Neuronal stem cell (in vitro differentiated cells): ENCODE data around the gene ARG2.

Source experiments
- DNase-seq: peaks from one replicate; pipeline ENCODE4 v3.0.0-alpha.2; 2013; ENCODE audit warnings: low spot score
- H2AFZ ChIP-seq: one replicate; pipeline ENCODE4 v1.6.1; 2013; ENCODE audit warnings: mild to moderate bottlenecking, low read length, inconsistent platforms
- H2AK5ac ChIP-seq: 2 replicates; pipeline ENCODE4 v1.6.1; 2013; ENCODE audit warnings: low read depth, mild to moderate bottlenecking, inconsistent platforms, low read length, moderate library complexity, mixed read lengths
- H2BK120ac ChIP-seq: 2 replicates; pipeline ENCODE4 v1.6.1; 2013; ENCODE audit warnings: low read depth, mild to moderate bottlenecking, inconsistent platforms, low read length, moderate library complexity, mixed read lengths
- H2BK12ac ChIP-seq: one replicate; pipeline ENCODE4 v1.6.1; 2013; ENCODE audit warnings: low read length, inconsistent platforms
- H2BK15ac ChIP-seq: 2 replicates; pipeline ENCODE4 v1.6.1; 2013; ENCODE audit warnings: mild to moderate bottlenecking, low read length, inconsistent platforms, mixed read lengths
- H2BK5ac ChIP-seq: one replicate; pipeline ENCODE4 v1.6.1; 2013; ENCODE audit warnings: inconsistent platforms, mild to moderate bottlenecking, low read length, moderate library complexity
- H3K14ac ChIP-seq: one replicate; pipeline ENCODE4 v1.6.1; 2013; ENCODE audit warnings: low read length, inconsistent platforms
- H3K18ac ChIP-seq: 2 replicates; pipeline ENCODE4 v1.6.1; 2013; ENCODE audit warnings: low read length, inconsistent platforms
- H3K23ac ChIP-seq: 2 replicates; pipeline ENCODE4 v1.6.1; 2013; ENCODE audit warnings: low read depth, mild to moderate bottlenecking, mixed read lengths, low read length, inconsistent platforms; ENCODE audit not compliant: poor library complexity
- H3K27ac ChIP-seq: replicated peaks from 3 replicates; pipeline ENCODE4 v1.5.1; 2013; ENCODE audit warnings: low read length, inconsistent platforms
- H3K27me3 ChIP-seq, 3 experiments: 2 replicates each; pipeline ENCODE4 v1.6.1; 2013; ENCODE audit warnings: low read length in 3 of 3, mild to moderate bottlenecking in 2 of 3, inconsistent platforms in 1 of 3, low read depth in 1 of 3, mixed read lengths in 1 of 3, moderate library complexity in 1 of 3; ENCODE audit not compliant: control insufficient read depth in 3 of 3, insufficient read depth in 3 of 3
- H3K36me3 ChIP-seq, 2 donors: replicated peaks in 1 of 2; 2 replicates each; pipeline ENCODE4 v1.6.1; 2013; ENCODE audit warnings: low read length in 2 of 2; ENCODE audit not compliant: control insufficient read depth in 2 of 2, insufficient read depth in 2 of 2
- H3K4ac ChIP-seq: 2 replicates; pipeline ENCODE4 v1.6.1; 2013; ENCODE audit warnings: inconsistent platforms, mild to moderate bottlenecking, low read length, moderate library complexity
- H3K4me1 ChIP-seq, 2 donors: 1 replicate in 1 of 2; 2 replicates in 1 of 2; pipeline ENCODE4 v1.6.1; 2013; ENCODE audit warnings: low read length in 2 of 2, low read depth in 1 of 2; ENCODE audit not compliant: control insufficient read depth in 2 of 2, insufficient read depth in 1 of 2
- H3K4me2 ChIP-seq: one replicate; pipeline ENCODE4 v1.6.1; 2013; ENCODE audit warnings: mild to moderate bottlenecking, low read length, inconsistent platforms; ENCODE audit not compliant: insufficient read depth, poor library complexity, severe bottlenecking
- H3K4me3 ChIP-seq, 2 donors: 2 replicates each; pipeline ENCODE4 v1.5.1; 2013; ENCODE audit warnings: low read length in 2 of 2, mild to moderate bottlenecking in 2 of 2, inconsistent platforms in 1 of 2, moderate library complexity in 1 of 2
- H3K79me1 ChIP-seq: one replicate; pipeline ENCODE4 v1.6.1; 2013; ENCODE audit warnings: low read depth, mild to moderate bottlenecking, inconsistent platforms, low read length, moderate library complexity
- H3K9ac ChIP-seq: one replicate; pipeline ENCODE4 v1.6.1; 2013; ENCODE audit warnings: mild to moderate bottlenecking, low read depth, low read length, inconsistent platforms; ENCODE audit not compliant: poor library complexity
- H3K9me3 ChIP-seq, 2 donors: replicated peaks in 1 of 2; 2 replicates each; pipeline versions ENCODE3 to v1.6.1; 2013; ENCODE audit warnings: low read length in 2 of 2, mild to moderate bottlenecking in 2 of 2, inconsistent platforms in 1 of 2, low read depth in 1 of 2, mixed read lengths in 1 of 2, moderate library complexity in 1 of 2; ENCODE audit not compliant: control insufficient read depth in 2 of 2, insufficient read depth in 1 of 2
- H4K8ac ChIP-seq: one replicate; pipeline ENCODE4 v1.6.1; 2013; ENCODE audit warnings: low read depth, mild to moderate bottlenecking, inconsistent platforms, low read length, moderate library complexity
- H4K91ac ChIP-seq: one replicate; pipeline ENCODE4 v1.6.1; 2013; ENCODE audit warnings: low read length, low read depth, mild to moderate bottlenecking, inconsistent platforms; ENCODE audit not compliant: poor library complexity
- WGBS, 2 donors: extraction: QIAGEN DNeasy Blood & Tissue Kit; methylation state at CpG; one replicate each; pipeline ENCODE4 v1.1.7; 2013; ENCODE audit warnings: missing lambda C conversion rate in 2 of 2, mixed read lengths in 1 of 2; ENCODE audit not compliant: insufficient read length in 2 of 2, insufficient replicate concordance in 1 of 2; ENCODE audit errors: extremely low coverage in 2 of 2; 5-methylcytosine and 5-hydroxymethylcytosine counted together

Gene ARG2

GRCh38 chr14:67638642-67639041 is 18.9 kb downstream of the ARG2 start:
- no peak overlapping the region for H3K18ac ChIP-seq
- H3K27ac ChIP-seq: no peak overlapping the region
- peaks cover 1% of the 10 kb centered on the region for H3K79me1 ChIP-seq
- no peak for DNase-seq
- H3K9me3 ChIP-seq: no peaks in the 10 kb centered on the region
- no peak overlapping the region for H4K91ac ChIP-seq
- H3K4me3 ChIP-seq: no peak overlapping the region
- H2BK12ac ChIP-seq: no peak overlapping the region
- no peak overlapping the region for H2BK15ac ChIP-seq
- H3K14ac ChIP-seq: no peak overlapping the region
- no peak overlapping the region for H2AFZ ChIP-seq
- H3K27me3 ChIP-seq: no peaks in the 10 kb centered on the region
- no peak overlapping the region for H3K23ac ChIP-seq
- no peak overlapping the region for H2BK120ac ChIP-seq
- H2BK5ac ChIP-seq: no peak overlapping the region
- no peak overlapping the region for H4K8ac ChIP-seq
- WGBS, 2 donors: no CpG with 5 or more reads among the region's 3 CpGs
- H2AK5ac ChIP-seq: no peak overlapping the region
- no peak overlapping the region for H3K4me2 ChIP-seq
- H3K4me1 ChIP-seq: no peaks in the 10 kb centered on the region
- H3K4ac ChIP-seq: no peak overlapping the region
- H3K9ac ChIP-seq: no peak overlapping the region
- peaks cover 4 to 5% of the 10 kb centered on the region in 2 donors for H3K36me3 ChIP-seq

DNA sequence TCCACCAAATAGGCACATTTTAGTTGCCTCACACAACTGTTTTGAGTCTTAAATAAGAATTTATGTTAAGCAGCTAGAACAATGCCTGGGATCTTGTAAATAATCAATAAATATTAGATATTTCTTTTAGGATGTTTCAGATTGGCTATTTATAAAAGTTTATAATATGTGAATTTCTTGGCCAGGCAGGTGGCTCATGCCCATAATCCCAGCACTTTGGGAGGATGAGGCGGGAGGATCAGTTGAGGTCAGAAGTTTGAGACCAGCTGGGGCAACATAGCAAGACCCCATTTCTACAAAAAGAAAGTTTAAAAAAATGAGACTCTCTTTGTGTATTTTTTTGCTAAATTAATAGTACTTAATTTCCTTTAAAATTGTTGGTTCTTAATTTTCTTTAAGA is 21.8 kb downstream of the ARG2 start:
- Histone ChIP-seq H3K23ac (no peak overlapping the region), H2BK12ac (no peak overlapping the region), H3K4me3 (no peak overlapping the region), H3K79me1 (peaks cover 1% of the 10 kb centered on the region), H3K9ac (no peak overlapping the region), H3K27ac (no peak overlapping the region), H4K91ac (no peak overlapping the region), H2AK5ac (no peak overlapping the region), H2BK15ac (no peak overlapping the region), H4K8ac (no peak overlapping the region), H3K14ac (no peak overlapping the region), H3K4me1 (no peaks in the 10 kb centered on the region), H3K4me2 (no peak overlapping the region), H3K36me3 (peaks cover 9 to 18% of the 10 kb centered on the region in 2 donors), H3K9me3 (no peaks in the 10 kb centered on the region), H3K27me3 (no peaks in the 10 kb centered on the region), H3K4ac (no peak overlapping the region), H3K18ac (no peak overlapping the region), H2BK5ac (no peak overlapping the region), H2BK120ac (no peak overlapping the region), H2AFZ (no peak overlapping the region)
- WGBS, 2 donors: no CpG with 5 or more reads among the region's 1 CpG
- DNase-seq: no peak

DNA sequence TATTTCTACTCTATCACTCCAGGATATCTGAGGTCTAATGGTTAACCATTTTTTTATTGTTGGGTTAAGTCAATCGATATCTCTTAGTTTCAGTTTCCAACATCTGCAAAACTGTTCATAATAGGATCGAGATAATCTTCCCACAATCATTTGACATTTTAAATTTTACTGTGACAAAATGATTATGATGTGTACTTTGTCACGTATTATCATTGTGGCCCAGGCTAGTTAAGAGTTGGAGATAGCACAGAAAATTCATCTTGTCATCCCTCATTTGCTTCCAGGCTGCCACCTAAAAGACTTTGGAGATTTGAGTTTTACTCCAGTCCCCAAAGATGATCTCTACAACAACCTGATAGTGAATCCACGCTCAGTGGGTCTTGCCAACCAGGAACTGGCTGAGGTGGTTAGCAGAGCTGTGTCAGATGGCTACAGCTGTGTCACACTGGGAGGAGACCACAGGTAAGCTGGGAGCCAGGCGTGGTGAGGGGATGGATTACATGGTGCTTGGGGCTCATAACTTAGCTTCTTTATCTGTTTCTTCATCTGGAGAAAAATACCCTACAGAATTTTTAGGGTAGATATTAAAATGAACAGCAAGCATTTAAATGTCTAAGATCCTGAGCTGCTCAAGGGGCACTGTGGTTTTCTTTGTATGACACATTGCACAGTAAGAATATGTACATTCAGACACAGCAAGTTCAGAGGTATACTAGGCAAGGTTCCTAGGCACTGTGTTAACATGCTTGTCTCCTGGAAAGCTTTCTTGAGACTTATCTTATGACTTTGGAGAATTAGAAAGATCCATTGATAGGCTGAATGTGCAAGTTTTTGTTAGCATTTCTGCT is 22.4 kb downstream of the ARG2 start:
- Histone ChIP-seq H4K8ac (no peak overlapping the region), H3K4me3 (no peak overlapping the region), H2AFZ (no peak overlapping the region), H3K27me3 (no peaks in the 10 kb centered on the region), H2BK12ac (no peak overlapping the region), H2BK5ac (no peak overlapping the region), H3K9me3 (no peaks in the 10 kb centered on the region), H3K4me2 (no peak overlapping the region), H3K36me3 (peaks cover 9 to 25% of the 10 kb centered on the region in 2 donors), H4K91ac (no peak overlapping the region), H3K14ac (no peak overlapping the region), H2BK15ac (no peak overlapping the region), H3K18ac (no peak overlapping the region), H3K79me1 (peaks cover 1% of the 10 kb centered on the region), H2BK120ac (no peak overlapping the region), H3K27ac (no peak overlapping the region), H3K9ac (no peak overlapping the region), H2AK5ac (no peak overlapping the region), H3K4me1 (no peaks in the 10 kb centered on the region), H3K4ac (no peak overlapping the region), H3K23ac (no peak overlapping the region)
- WGBS, 2 donors: no CpG with 5 or more reads among the region's 5 CpGs
- DNase-seq: no peak

DNA sequence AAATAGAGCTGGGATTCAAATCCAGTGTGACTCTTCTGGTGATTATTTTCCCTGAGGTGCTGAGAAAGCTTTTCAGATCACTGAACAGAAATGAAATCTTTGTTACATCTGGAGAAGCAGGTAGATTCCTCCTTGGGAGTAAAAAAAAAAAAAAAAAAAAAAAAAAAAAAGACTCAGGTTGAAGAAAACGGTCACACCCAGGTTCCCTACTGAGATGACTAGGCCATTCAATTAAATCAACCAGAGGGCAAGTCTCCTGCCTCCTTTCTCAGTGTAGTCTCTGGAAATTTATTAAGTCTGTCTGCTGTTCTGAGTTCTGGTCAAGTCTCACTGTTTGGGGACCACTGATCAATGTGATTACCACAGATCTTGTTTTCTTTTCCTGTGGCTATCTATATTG is 24.0 kb downstream of the ARG2 start:
- WGBS, 2 donors: no CpG with 5 or more reads among the region's 1 CpG
- H3K4me2 ChIP-seq: no peak overlapping the region
- no peak overlapping the region for H3K23ac ChIP-seq
- DNase-seq: no peak
- no peaks in the 10 kb centered on the region for H3K27me3 ChIP-seq
- H2BK15ac ChIP-seq: no peak overlapping the region
- H2AFZ ChIP-seq: no peak overlapping the region
- no peak overlapping the region for H4K8ac ChIP-seq
- H3K79me1 ChIP-seq: peaks cover under 1% of the 10 kb centered on the region
- H3K36me3 ChIP-seq: peaks cover 11 to 41% of the 10 kb centered on the region in 2 donors
- H3K9me3 ChIP-seq: no peaks in the 10 kb centered on the region
- no peaks in the 10 kb centered on the region for H3K4me1 ChIP-seq
- H3K4me3 ChIP-seq: no peak overlapping the region
- H3K4ac ChIP-seq: no peak overlapping the region
- no peak overlapping the region for H2BK12ac ChIP-seq
- no peak overlapping the region for H2AK5ac ChIP-seq
- no peak overlapping the region for H2BK5ac ChIP-seq
- no peak overlapping the region for H4K91ac ChIP-seq
- H3K14ac ChIP-seq: no peak overlapping the region
- H2BK120ac ChIP-seq: no peak overlapping the region
- no peak overlapping the region for H3K18ac ChIP-seq
- H3K9ac ChIP-seq: no peak overlapping the region
- no peak overlapping the region for H3K27ac ChIP-seq
